CMK (cell line): ENCODE measurements around the gene ACOX3.

Experiments
- DNase-seq: peaks from one replicate; pipeline ENCODE4 v3.0.0-alpha.2; 2010; ENCODE audit warnings: low read depth

Gene ACOX3

GRCh38 chr4:8467016-8467415, 26.5 kb upstream of the ACOX3 start:
- DNase-seq = no peak

- no peak for DNase-seq
Observed at GRCh38 chr4:8465615-8466611, 25.4 kb upstream of the ACOX3 start.

- no peak for DNase-seq
Observed at GRCh38 chr4:8464381-8464780, 23.9 kb upstream of the ACOX3 start.

GRCh38 chr4:8463811-8464210, 23.3 kb upstream of the ACOX3 start:
- no peak for DNase-seq

GRCh38 chr4:8461616-8462015, 21.1 kb upstream of the ACOX3 start:
- no peak for DNase-seq

GRCh38 chr4:8461086-8461485, 20.6 kb upstream of the ACOX3 start:
- DNase-seq = no peak

GRCh38 chr4:8459867-8460445, 19.4 kb upstream of the ACOX3 start:
- no peak for DNase-seq

GRCh38 chr4:8457646-8458252, 17.2 kb upstream of the ACOX3 start:
- no peak for DNase-seq

- DNase-seq = no peak
Observed at GRCh38 chr4:8453957-8454356, 13.4 kb upstream of the ACOX3 start.

GRCh38 chr4:8451440-8452182, 11.1 kb upstream of the ACOX3 start:
- peak; percentile 30 for DNase-seq

- DNase-seq = no peak
Observed at GRCh38 chr4:8446122-8446521, 5.6 kb upstream of the ACOX3 start.

- no peak for DNase-seq
Observed at GRCh38 chr4:8443801-8444200, 3.3 kb upstream of the ACOX3 start.

GRCh38 chr4:8442596-8443358, 2.3 kb upstream of the ACOX3 start:
- DNase-seq = no peak

- DNase-seq = no peak
Observed at GRCh38 chr4:8441499-8442091, 1.1 kb upstream of the ACOX3 start.

GRCh38 chr4:8439914-8440491, 520 bp downstream of the ACOX3 start:
- DNase-seq = no peak

GRCh38 chr4:8439168-8439567, 1.4 kb downstream of the ACOX3 start:
- DNase-seq = no peak

GRCh38 chr4:8438743-8439142, 1.8 kb downstream of the ACOX3 start:
- no peak for DNase-seq

- DNase-seq = no peak
Observed at GRCh38 chr4:8437281-8437680, 3.2 kb downstream of the ACOX3 start.

GRCh38 chr4:8435656-8436121, 4.8 kb downstream of the ACOX3 start:
- DNase-seq = no peak

GRCh38 chr4:8434251-8435073, 6.1 kb downstream of the ACOX3 start:
- DNase-seq = no peak
